Right atrium auricular region (tissue), 2 donors: ENCODE measurements around the gene SERBP1. TPM values are rescaled to one million over a fixed set of nuclear protein-coding genes. Genes with fewer than 3 reads are reported as not detected.

Experiments used
- DNase-seq: peaks from one replicate; pipeline ENCODE4 v3.0.0-alpha.2; 2019; ENCODE audit warnings: low spot score
- H3K27ac ChIP-seq, 2 donors: fragments of 200-600 bp; sonication (generic); 1 replicate in 1 of 2; 2 replicates in 1 of 2; pipeline ENCODE4 v1.5.1; 2016 to 2019
- H3K27me3 ChIP-seq, 2 donors: fragments of 200-600 bp; sonication (generic); one replicate each; pipeline versions ENCODE4 v1.5.1 to v1.6.0; 2017 to 2019
- H3K36me3 ChIP-seq: fragments of 200-600 bp; sonication (generic); one replicate; pipeline ENCODE4 v1.5.1; 2016
- H3K4me1 ChIP-seq, 2 donors: fragments of 200-600 bp; sonication (generic); one replicate each; pipeline versions ENCODE4 v1.5.1 to v1.6.0; 2017 to 2019
- H3K4me3 ChIP-seq, 2 donors: fragments of 200-600 bp; sonication (generic); 1 replicate in 1 of 2; 2 replicates in 1 of 2; pipeline ENCODE4 v1.5.1; 2017 to 2019; ENCODE audit warnings: mild to moderate bottlenecking in 1 of 2, moderate library complexity in 1 of 2
- H3K9me3 ChIP-seq, 2 donors: fragments of 200-600 bp; sonication (generic); one replicate each; pipeline ENCODE4 v1.5.1; 2019
- CTCF ChIP-seq, 2 donors: fragments of 200-600 bp; sonication (generic); IDR thresholded peaks; one replicate each; pipeline ENCODE4 v1.5.1; 2019; ENCODE audit warnings: antibody characterized with exemption in 2 of 2
- total RNA-seq, 2 donors: library from RNA; depleted of rRNA; stranded (reverse); fragments of >200 nt; gene quantifications; one replicate each; pipeline ENCODE4 v1.1.0, GENCODE V29; 2016

SERBP1 gene
- total RNA-seq, 2 donors from 2014 or later, result 130 to 144 TPM

GRCh38 chr1:67463298-67463955 lies 33.2 kb upstream of the SERBP1 start:
- H3K27ac ChIP-seq, result no peak overlapping the region
- H3K36me3 ChIP-seq, result no peaks in the 10 kb centered on the region
- peaks cover 0 to 22% of the 10 kb centered on the region in 2 donors for H3K4me1 ChIP-seq
- TF ChIP-seq CTCF (IDR thresholded peaks at IDR 0.05), result no peak
- H3K27me3 ChIP-seq, result no peaks in the 10 kb centered on the region
- H3K4me3 ChIP-seq, result no peak overlapping the region
- no peak for DNase-seq
- no peaks in the 10 kb centered on the region for H3K9me3 ChIP-seq

- H3K4me3 ChIP-seq, result no peak overlapping the region
- H3K27ac ChIP-seq, result peak overlapping the region; percentile 25 to 58
- no peak for DNase-seq
- no peak for TF ChIP-seq CTCF (IDR thresholded peaks at IDR 0.05)
- no peaks in the 10 kb centered on the region for H3K9me3 ChIP-seq
- H3K27me3 ChIP-seq, result no peaks in the 10 kb centered on the region
- no peaks in the 10 kb centered on the region for H3K36me3 ChIP-seq
- peaks cover 0 to 22% of the 10 kb centered on the region in 2 donors for H3K4me1 ChIP-seq
These were observed 30.7 kb upstream of the SERBP1 start for GRCh38 chr1:67460676-67461500.

GRCh38 chr1:67459068-67459467 lies 28.9 kb upstream of the SERBP1 start:
- Histone ChIP-seq H3K4me1 (peaks cover 0 to 22% of the 10 kb centered on the region in 2 donors), H3K27me3 (no peaks in the 10 kb centered on the region), H3K4me3 (no peak overlapping the region), H3K36me3 (no peaks in the 10 kb centered on the region), H3K9me3 (no peaks in the 10 kb centered on the region), H3K27ac (no peak overlapping the region)
- no peak for DNase-seq
- no peak for TF ChIP-seq CTCF (IDR thresholded peaks at IDR 0.05)

- no peaks in the 10 kb centered on the region for H3K36me3 ChIP-seq
- no peak overlapping the region for H3K4me3 ChIP-seq
- DNase-seq, result no peak
- H3K4me1 ChIP-seq, result peaks cover 0 to 20% of the 10 kb centered on the region in 2 donors
- no peaks in the 10 kb centered on the region for H3K9me3 ChIP-seq
- no peak for TF ChIP-seq CTCF (IDR thresholded peaks at IDR 0.05)
- H3K27ac ChIP-seq, result no peak overlapping the region
- no peaks in the 10 kb centered on the region for H3K27me3 ChIP-seq
These were observed 28.5 kb upstream of the SERBP1 start for GRCh38 chr1:67458663-67459062.

GRCh38 chr1:67457247-67457646 lies 27.0 kb upstream of the SERBP1 start:
- H3K36me3 ChIP-seq, result no peaks in the 10 kb centered on the region
- no peak for TF ChIP-seq CTCF (IDR thresholded peaks at IDR 0.05)
- no peak for DNase-seq
- H3K4me1 ChIP-seq, result peaks cover 0 to 18% of the 10 kb centered on the region in 2 donors
- no peaks in the 10 kb centered on the region for H3K27me3 ChIP-seq
- no peaks in the 10 kb centered on the region for H3K9me3 ChIP-seq
- H3K27ac ChIP-seq, result no peak overlapping the region
- no peak overlapping the region for H3K4me3 ChIP-seq
